K562 (cell line): ENCODE results near the gene ZFYVE21. TPM values are rescaled to one million over a fixed set of nuclear protein-coding genes. Genes with fewer than 3 reads are reported as not detected.

Source experiments
- ATAC-seq: fragments of 200-7000 bp; cut with Tn5 transposase; 3 replicates; pipeline ENCODE4 v1.9.1; 2020; ENCODE audit warnings: moderate library complexity
- BruUV-seq: library from RNA; stranded (reverse); fragments of 400-500 nt; replicated peaks from 2 replicates; lab custom pipeline; 2021; lab: Mats Ljungman, UMichigan
- CTCF ChIA-PET: fragments of 300-600 bp; formaldehyde crosslinking; extraction: SDS; loops from one replicate; lab custom pipeline; 2021; ENCODE audit warnings: low intra/inter-chr PET ratio; lab: Yijun Ruan, JAX
- POLR2A ChIA-PET: fragments of 300-600, 350-650 bp; sonication (Branson Sonifier 250); formaldehyde crosslinking; extraction: SDS; loops from one replicate; lab custom pipeline; 2021; ENCODE audit warnings: antibody characterized with exemption, inconsistent platforms; lab: Yijun Ruan, JAX
- DNase-seq, 4 experiments: peaks; one replicate each; pipeline versions ENCODE4 v3.0.0 to v3.0.0-alpha.2; 2011 to 2018; ENCODE audit warnings: low spot score in 3 of 4, mixed read lengths in 3 of 4; ENCODE audit errors: extremely low read depth in 1 of 4
- FAIRE-seq: peaks from 2 replicates; lab custom pipeline; 2011; peaks lifted over from hg19 to GRCh38; lab: Jason Lieb, UNC
- H2AFZ ChIP-seq: 2 replicates; pipeline ENCODE4 v1.6.0; 2011; ENCODE audit warnings: low read depth, low read length, control low read depth, inconsistent platforms
- H3K27ac ChIP-seq: fragments of 200-600 bp; 3 replicates; pipeline ENCODE4 v1.8.0; 2011; ENCODE audit warnings: low read depth, mild to moderate bottlenecking, control low read depth, inconsistent platforms, low read length, moderate library complexity, mixed read lengths; ENCODE audit errors: extremely low read depth
- H3K27me3 ChIP-seq, 2 experiments: fragments of 300-600 bp in 1 of 2; 2 replicates in 1 of 2; 3 replicates in 1 of 2; pipeline versions ENCODE4 v1.6.0 to v1.8.0; 2011; ENCODE audit warnings: inconsistent platforms in 2 of 2, low read length in 2 of 2, mild to moderate bottlenecking in 1 of 2, mixed read lengths in 1 of 2, moderate library complexity in 1 of 2; ENCODE audit not compliant: control insufficient read depth in 2 of 2, insufficient read depth in 2 of 2
- H3K36me3 ChIP-seq: fragments of 300-600 bp; 3 replicates; pipeline ENCODE4 v1.8.0; 2011; ENCODE audit warnings: mild to moderate bottlenecking, low read length, inconsistent platforms; ENCODE audit not compliant: control insufficient read depth, insufficient read depth
- H3K4me1 ChIP-seq, 2 experiments: fragments of 200-600 bp in 1 of 2; replicated peaks in 1 of 2; 2 replicates in 1 of 2; 3 replicates in 1 of 2; pipeline versions ENCODE4 v1.5.1 to v1.8.0; 2011; ENCODE audit warnings: inconsistent platforms in 2 of 2, low read length in 2 of 2, mild to moderate bottlenecking in 1 of 2, mixed read lengths in 1 of 2, moderate library complexity in 1 of 2; ENCODE audit not compliant: control insufficient read depth in 2 of 2, insufficient read depth in 2 of 2
- H3K4me2 ChIP-seq: 2 replicates; pipeline ENCODE4 v1.6.1; 2011; ENCODE audit warnings: low read length, control low read depth, inconsistent platforms, mixed read lengths; ENCODE audit not compliant: insufficient read depth
- H3K4me3 ChIP-seq: fragments of 200-600 bp; sonication (generic), shearing (Covaris generic); 2 replicates; pipeline ENCODE4 v1.5.1; 2016; ENCODE audit warnings: control low read depth, inconsistent platforms
- H3K79me2 ChIP-seq: fragments of 200-600 bp; 3 replicates; pipeline ENCODE4 v1.8.0; 2011; ENCODE audit warnings: low read length, inconsistent platforms; ENCODE audit not compliant: control insufficient read depth, insufficient read depth
- H3K9ac ChIP-seq, 2 experiments: 2 replicates each; pipeline versions ENCODE4 v1.6.0 to v1.6.1; 2011; ENCODE audit warnings: low read depth in 2 of 2, low read length in 2 of 2, control low read depth in 1 of 2, inconsistent platforms in 1 of 2, mild to moderate bottlenecking in 1 of 2, mixed read lengths in 1 of 2; ENCODE audit not compliant: insufficient read depth in 1 of 2
- H3K9me1 ChIP-seq: one replicate; pipeline ENCODE4 v1.6.0; 2011; ENCODE audit warnings: inconsistent platforms, mild to moderate bottlenecking, low read length, moderate library complexity; ENCODE audit not compliant: control insufficient read depth, insufficient read depth
- H3K9me3 ChIP-seq: replicated peaks from 2 replicates; pipeline ENCODE4 v1.5.1; 2011; ENCODE audit warnings: low read depth, low read length, inconsistent platforms; ENCODE audit not compliant: control insufficient read depth, insufficient read depth
- H4K20me1 ChIP-seq: replicated peaks from 2 replicates; pipeline ENCODE4 v1.6.1; 2011; ENCODE audit warnings: low read length, inconsistent platforms, mixed read lengths; ENCODE audit not compliant: control insufficient read depth, insufficient read depth
- GATA2 ChIP-seq: sonication (generic); formaldehyde crosslinking; IDR thresholded peaks from 2 replicates; pipeline ENCODE4 v1.4.0; 2020; ENCODE audit warnings: mild to moderate bottlenecking, missing genetic modification reagents
- IFI16 ChIP-seq: fragments of 250-450 bp; sonication (Bioruptor Pico); IDR thresholded peaks from 2 replicates; pipeline ENCODE4 v2.1.2; 2022; ENCODE audit warnings: mild to moderate bottlenecking, inconsistent platforms
- NR2C2 ChIP-seq, 2 experiments: fragments of 200-800 bp in 1 of 2; sonication (Bioruptor generic) in 1 of 2; sonication (generic) in 1 of 2; formaldehyde crosslinking in 1 of 2; IDR thresholded peaks; 2 replicates each; pipeline versions ENCODE4 v1.6.1 to v1.8.0; 2016 to 2022; ENCODE audit warnings: mild to moderate bottlenecking in 1 of 2, missing compliant biosample characterization in 1 of 2, missing genetic modification characterization in 1 of 2, missing genetic modification reagents in 1 of 2
- PHF21A ChIP-seq: fragments of 450-650 bp; IDR thresholded peaks from 2 replicates; pipeline ENCODE4 v1.6.1; 2017; ENCODE audit warnings: low read depth, borderline replicate concordance
- PHF8 ChIP-seq: fragments of 200-600 bp; sonication (generic); IDR thresholded peaks from 2 replicates; pipeline ENCODE4 v1.6.1; 2012; ENCODE audit warnings: mixed run types, mild to moderate bottlenecking, inconsistent platforms, low read length, moderate library complexity, borderline replicate concordance
- POLR2G ChIP-seq: fragments of 200-400 bp; formaldehyde crosslinking; IDR thresholded peaks from 2 replicates; pipeline ENCODE4 v1.6.1; 2017; ENCODE audit warnings: low read depth, mild to moderate bottlenecking, antibody characterized with exemption, low read length, moderate library complexity
- SUPT5H ChIP-seq: fragments of 450-650 bp; IDR thresholded peaks from 2 replicates; pipeline ENCODE4 v1.6.1; 2016
- WGBS: fragments of 100-300 bp; shearing (Covaris generic); methylation state at CpG from one replicate; pipeline ENCODE4 v1.1.6; 2016; ENCODE audit warnings: low coverage, mixed read lengths; ENCODE audit not compliant: insufficient coverage; ENCODE audit errors: missing lambda C conversion rate; 5-methylcytosine and 5-hydroxymethylcytosine counted together
- in situ Hi-C: fragments of 300-500 bp; cut with MboI; formaldehyde crosslinking; loops from 4 replicates; pipeline ENCODE4 v1.15.0; 2018; ENCODE audit warnings: inconsistent platforms, mixed read lengths
- intact Hi-C: fragments of 100-400 bp; cut with micrococcal nuclease; formaldehyde crosslinking; loops from 2 replicates; pipeline ENCODE4 v1.14.2; 2022
- polyA plus RNA-seq, 8 experiments: library from polyadenylated mRNA; depleted of rRNA in 4 of 8; stranded (reverse) in 5 of 8; unstranded in 3 of 8; fragments of >200 nt; fragmentation: Nextera tagmentation in 2 of 8; fragmentation: Illumina TruSeq in 1 of 8; extraction: Ambion mirVana in 2 of 8; extraction: Trizol in 1 of 8; gene quantifications; 2 replicates each; pipeline versions ENCODE4 v1.2.1 to v1.2.3, GENCODE V29; 2011 to 2014; ENCODE audit warnings: inconsistent platforms in 1 of 8, missing spikeins in 1 of 8
- total RNA-seq, 7 experiments: library from RNA; depleted of rRNA in 6 of 7; stranded (reverse); fragments of >200 nt in 6 of 7; fragmentation: Illumina TruSeq in 2 of 7; extraction: Trizol in 2 of 7; gene quantifications; 2 replicates each; pipeline versions ENCODE4 v1.2.1 to v1.2.3, GENCODE V29; 2011 to 2021; ENCODE audit warnings: low replicate concordance in 1 of 7

ZFYVE21 gene
- total and polyA plus RNA-seq, 9 of the 15 experiments (the other 6 are each of a cell fraction or from before 2014, with no cell fraction given) = 0.90 to 23.1 (median 15.6) TPM

GRCh38 chr14:103696070-103696402, 19.6 kb upstream of the ZFYVE21 start:
- in situ Hi-C loops = no loop called here

GRCh38 chr14:103696466-103697071, 19.0 kb upstream of the ZFYVE21 start:
- ChIA-PET POLR2A (interaction anchor here (0.8 kb wide), 2 partner anchors 8 to 46 kb away, joined by 3 to 5 read pairs; no protein-coding TSS in a partner anchor), CTCF (no interaction called here)
- Histone ChIP-seq H3K4me3 (no peak overlapping the region), H3K9me3 (no peaks in the 10 kb centered on the region), H3K27ac (no peak overlapping the region), H3K9me1 (no peaks in the 10 kb centered on the region), H4K20me1 (no peaks in the 10 kb centered on the region; the same call in 1 of the 2 replicates), H3K4me2 (no peak overlapping the region), H3K9ac (peak overlapping the region in 1 of 2 experiments; percentile 6; a peak in 1 of 4 replicates), H2AFZ (no peak overlapping the region), H3K79me2 (no peaks in the 10 kb centered on the region), H3K4me1 (peaks cover 0 to 31% of the 10 kb centered on the region in 2 experiments; a peak in 2 of 5 replicates), H3K36me3 (peaks cover 78% of the 10 kb centered on the region; the same call in 2 of the 3 replicates), H3K27me3 (no peaks in the 10 kb centered on the region)
- ATAC-seq (no peak; the same call in 2 of the 3 replicates), FAIRE-seq (no peak), DNase-seq (no peak)
- 61% methylated on average over 15 of the region's 17 CpGs for WGBS
- intact Hi-C loops = no loop called here
- no TSS peak for BruUV-seq
- in situ Hi-C loops = no loop called here
- no peak for TF ChIP-seq NR2C2 (CRISPR knock-in tag; IDR thresholded peaks at IDR 0.05)
- no peak for TF ChIP-seq NR2C2 (tag; IDR thresholded peaks at IDR 0.05)
- no peak for TF ChIP-seq PHF21A
- no peak for TF ChIP-seq PHF8
- TF ChIP-seq IFI16 (CRISPR knock-in tag) = no peak

More at GRCh38 chr14:103696070-103696402, 19.6 kb upstream of the ZFYVE21 start:
- no peak overlapping the region for H2AFZ ChIP-seq
- TF ChIP-seq SUPT5H (no peak), POLR2G (peak; percentile 28; the same call in 1 of the 2 replicates), GATA2 (CRISPR knock-in tag) (no peak)
- TF ChIP-seq, all 486 proteins: peak for 1
- Histone ChIP-seq H3K27me3 (no peaks in the 10 kb centered on the region), H3K79me2 (no peaks in the 10 kb centered on the region), H3K9ac (no peak overlapping the region), H3K36me3 (peaks cover 74% of the 10 kb centered on the region; the same call in 2 of the 3 replicates), H3K4me2 (no peak overlapping the region), H3K4me3 (no peak overlapping the region), H4K20me1 (no peaks in the 10 kb centered on the region; the same call in 1 of the 2 replicates), H3K9me1 (no peaks in the 10 kb centered on the region), H3K4me1 (peaks cover 0 to 28% of the 10 kb centered on the region in 2 experiments; a peak in 2 of 5 replicates), H3K27ac (no peak overlapping the region), H3K9me3 (no peaks in the 10 kb centered on the region)
- DNase-seq = no peak
- FAIRE-seq = no peak
- POLR2A ChIA-PET = interaction anchor here (0.7 to 0.8 kb wide), 2 partner anchors 9 to 11 kb away, joined by 3 to 5 read pairs; no protein-coding TSS in a partner anchor
- CTCF ChIA-PET = no interaction called here
- ATAC-seq = no peak
- BruUV-seq = no TSS peak
- WGBS = 94% methylated on average over 6 of the region's 13 CpGs
- intact Hi-C loops = no loop called here
